Dermis microvascular lymphatic vessel endothelial cell (primary cell): ENCODE measurements around the gene TNS1. TPM values are rescaled to one million over a fixed set of nuclear protein-coding genes. Genes with fewer than 3 reads are reported as not detected.
A peak's percentile ranks its signal among the peaks of the same experiment; 100 is the strongest.

Source experiments
- DNase-seq, 2 donors: peaks; one replicate each; pipeline versions ENCODE4 v3.0.0 to v3.0.0-alpha.2; 2010; ENCODE audit warnings: low read depth in 2 of 2
- total RNA-seq: library from RNA; depleted of rRNA; stranded (reverse); fragments of >200 nt; gene quantifications from 2 replicates; pipeline ENCODE4 v1.2.1, GENCODE V29; 2014

The TNS1 gene
- total RNA-seq, 1 donor from 2014 or later: 21.1 TPM

DNA sequence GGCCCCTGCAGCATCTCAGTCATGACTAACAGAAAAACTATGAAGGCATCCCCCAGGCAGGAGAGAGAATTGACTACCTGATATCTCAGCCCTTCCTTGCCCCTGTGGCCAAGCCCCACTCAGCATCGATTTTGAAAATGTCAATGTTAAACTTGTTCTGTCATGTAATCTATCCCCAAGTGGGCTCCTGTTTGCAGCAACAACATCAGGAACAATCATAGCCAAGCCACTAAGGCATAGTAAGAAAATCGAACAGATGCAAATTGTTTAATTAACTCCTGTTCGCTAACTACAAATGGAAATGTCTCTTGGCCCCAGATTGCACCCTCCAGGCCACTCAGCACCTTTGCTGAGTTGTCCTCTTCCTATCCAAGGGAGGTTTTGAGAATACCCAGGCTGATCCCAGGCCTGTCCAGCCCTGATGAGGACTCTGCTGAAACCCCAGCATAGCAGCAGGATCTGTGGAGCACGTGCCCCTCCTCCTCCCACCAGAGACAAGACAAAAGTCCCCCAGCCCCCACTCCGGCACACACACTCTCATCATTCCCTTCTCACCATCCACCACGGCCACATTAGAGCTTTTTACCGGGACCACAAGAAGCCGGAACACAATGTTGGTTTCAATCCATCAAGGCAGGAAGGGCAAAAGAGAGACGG, 150.1 kb downstream of the TNS1 start:
- no peak for DNase-seq

DNA sequence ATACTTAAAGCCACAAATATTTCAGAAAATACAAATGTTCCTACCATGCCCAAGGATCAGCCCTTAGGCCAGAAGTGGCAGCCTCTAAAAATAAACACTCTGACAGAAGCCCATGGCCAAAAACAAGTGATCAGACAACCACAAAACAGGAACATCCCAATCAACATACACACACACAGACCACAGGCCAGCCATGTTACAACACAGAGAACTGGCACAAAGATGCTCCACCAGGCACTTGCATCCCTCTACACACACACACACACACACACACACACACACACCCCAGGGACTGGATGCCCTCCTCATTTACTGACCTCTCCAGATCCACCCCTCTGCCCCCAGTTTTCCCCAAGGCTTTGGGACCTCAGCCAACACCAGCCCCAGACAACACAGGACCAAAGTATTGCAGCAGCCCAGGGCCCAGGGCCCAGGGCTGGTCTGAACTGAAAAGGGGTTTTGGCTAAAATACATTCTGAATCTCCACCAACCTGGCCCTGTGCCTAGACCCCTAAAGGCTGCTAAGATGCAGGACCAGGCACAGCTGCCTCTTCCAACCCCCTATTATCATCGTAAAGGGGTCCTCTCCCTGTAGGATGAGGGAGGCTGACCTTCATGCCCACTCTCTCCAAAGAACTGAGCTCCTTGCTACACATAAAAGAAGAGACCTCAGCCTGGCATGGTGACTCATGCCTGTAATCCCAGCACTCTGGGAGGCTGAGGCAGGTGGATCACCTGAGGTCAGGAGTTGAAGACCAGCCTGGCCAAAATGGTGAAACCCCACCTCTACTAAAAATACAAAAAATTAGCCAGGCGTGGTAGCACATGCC, 151.4 kb downstream of the TNS1 start:
- DNase-seq: no peak

DNA sequence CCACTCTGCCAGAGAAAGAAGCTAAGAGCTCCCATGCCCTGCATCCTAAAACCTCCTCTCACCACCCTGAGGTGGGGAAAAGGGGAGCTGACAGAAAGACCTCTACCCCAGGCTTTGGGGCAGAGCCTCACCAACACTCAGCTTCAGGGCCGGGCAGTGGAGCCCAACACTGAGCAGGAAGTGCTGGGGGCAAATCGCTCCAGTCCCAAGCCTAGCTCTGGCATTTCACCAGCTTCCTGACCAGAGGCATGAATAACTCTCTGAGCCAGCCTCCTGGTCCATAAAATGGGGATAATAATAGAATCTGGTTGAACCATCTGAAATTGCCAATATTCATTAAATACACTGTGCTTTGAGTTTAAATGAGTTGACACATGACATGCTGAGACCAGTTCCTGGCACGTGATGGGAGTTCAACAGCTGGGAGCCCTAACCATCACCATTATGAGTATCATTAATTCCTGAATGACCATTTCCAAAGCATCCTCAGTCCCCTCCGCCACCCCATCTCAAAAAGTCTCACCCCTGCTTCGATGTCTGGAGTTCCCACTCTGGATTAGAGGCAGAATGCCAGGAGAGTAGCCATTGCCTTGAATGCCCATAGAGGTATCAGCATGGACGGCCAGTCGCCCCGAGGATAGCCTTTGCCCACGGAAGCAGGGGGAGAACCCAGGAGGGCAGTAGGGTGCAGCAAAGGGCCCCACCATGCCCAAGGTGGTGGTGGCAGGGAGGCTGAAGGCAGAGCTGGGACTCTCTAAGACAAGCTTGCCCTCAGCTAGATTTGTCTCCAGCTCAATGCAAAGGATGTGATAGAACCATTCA, 153.4 kb downstream of the TNS1 start:
- peak in 1 of 2 donors; percentile 56 for DNase-seq

DNA sequence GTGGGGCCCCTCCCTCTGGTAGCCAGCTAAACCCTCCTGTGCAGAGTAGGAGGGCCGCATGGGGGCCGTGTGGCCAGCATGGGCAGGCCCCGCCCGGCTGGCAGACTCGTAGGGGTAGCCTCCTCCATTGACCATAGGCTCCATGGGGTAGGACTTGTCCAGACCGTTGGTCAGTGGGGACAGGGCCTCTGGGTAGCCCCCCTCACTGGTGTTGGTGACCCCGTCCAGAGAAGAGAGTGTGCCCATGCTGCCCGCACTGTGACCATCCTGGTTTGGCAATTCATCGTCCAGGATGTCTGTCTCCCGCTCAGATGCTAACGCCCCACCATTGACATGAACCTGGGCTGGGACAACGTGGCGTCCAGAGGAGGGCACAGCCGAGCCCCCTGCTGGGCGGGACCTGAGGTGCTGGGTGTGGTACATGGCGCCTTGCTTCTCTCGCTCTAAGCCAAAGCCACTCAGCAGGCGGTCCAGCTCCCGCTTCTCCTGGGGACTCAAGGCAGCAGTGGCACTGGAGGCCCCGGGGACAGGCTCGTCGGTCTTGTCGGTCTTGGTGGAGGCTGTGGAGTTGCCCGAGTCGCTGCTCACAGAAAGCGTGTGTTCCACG, 154.3 kb downstream of the TNS1 start:
- no peak for DNase-seq

DNA sequence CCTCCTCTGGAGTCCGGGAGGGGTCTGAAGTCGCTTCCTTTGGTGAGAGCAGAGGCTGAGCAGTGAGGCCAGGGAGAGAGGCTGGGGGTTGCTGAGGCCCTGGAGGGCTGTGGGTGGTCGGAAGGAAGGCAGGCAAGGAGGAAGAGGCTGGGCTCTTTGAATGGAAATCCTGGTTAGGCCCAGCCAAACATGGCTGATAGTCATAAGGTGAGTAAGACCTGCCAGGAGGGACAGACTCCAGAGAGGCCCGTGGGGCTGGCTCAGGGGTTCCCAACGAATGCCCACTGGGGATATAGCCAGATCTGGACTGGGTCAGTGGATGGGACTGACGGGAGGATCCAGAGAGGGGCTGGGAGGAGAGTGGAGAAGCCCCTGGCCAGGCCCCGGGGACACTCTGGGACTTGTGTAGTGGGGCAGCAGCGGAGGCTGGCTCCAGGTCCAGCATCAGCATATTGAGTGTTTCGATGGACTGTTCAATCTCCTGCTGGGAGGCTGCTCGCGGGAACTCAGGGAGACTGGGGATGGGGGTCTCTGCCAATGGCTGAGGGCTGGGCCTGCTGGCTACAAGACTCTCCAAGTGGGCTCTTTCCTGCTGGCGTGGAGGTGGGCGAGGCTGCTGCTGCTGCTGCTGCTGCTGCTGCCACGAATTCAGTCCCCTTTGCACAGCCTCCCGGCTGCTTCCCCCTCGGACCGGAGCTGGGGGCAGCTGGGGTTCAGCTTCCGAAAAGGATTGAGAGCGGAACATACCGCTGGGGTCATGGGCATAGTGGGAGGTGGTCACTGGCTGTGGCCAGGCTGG, 155.0 kb downstream of the TNS1 start:
- DNase-seq: no peak

DNA sequence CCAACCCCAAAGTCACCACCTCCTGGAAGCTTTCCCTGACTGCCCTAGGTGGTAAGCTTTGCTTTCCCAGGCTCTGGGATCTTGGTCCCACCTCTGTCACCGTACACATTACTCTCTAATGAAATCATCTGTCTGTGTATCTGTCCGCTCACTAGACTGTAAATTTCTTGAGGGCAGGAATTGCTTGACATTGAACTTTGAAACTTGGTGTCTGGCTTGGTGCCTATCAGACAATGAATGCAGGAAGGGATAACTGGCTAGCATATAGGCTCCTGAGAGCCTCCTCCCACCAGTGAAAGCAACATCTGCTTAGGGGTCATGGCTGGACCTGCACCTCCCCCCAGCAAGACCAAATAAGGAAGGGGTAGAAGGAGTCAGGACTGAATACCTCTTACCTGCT, 155.7 kb downstream of the TNS1 start:
- no peak for DNase-seq

DNA sequence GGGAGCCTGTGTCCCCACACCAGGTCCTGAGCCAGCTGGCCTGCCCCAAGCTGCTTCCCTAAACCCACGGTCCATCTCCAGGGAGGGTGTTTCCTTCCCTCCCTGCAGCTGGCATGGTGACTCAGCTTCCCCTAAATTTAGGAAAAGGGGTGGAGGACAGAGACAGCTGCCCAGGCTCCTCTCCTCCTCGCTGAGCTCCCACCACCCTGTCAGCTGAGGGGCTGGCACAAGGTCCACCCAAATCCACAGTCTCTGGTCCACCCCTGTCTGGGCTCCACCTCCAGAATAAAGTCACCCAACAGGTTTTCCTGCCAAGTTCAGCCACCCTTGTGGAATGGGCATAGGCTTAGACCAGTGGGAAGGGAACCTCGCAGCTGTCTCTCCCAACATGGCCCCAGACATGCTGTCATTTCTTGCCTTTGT, 156.5 kb downstream of the TNS1 start:
- DNase-seq: no peak

DNA sequence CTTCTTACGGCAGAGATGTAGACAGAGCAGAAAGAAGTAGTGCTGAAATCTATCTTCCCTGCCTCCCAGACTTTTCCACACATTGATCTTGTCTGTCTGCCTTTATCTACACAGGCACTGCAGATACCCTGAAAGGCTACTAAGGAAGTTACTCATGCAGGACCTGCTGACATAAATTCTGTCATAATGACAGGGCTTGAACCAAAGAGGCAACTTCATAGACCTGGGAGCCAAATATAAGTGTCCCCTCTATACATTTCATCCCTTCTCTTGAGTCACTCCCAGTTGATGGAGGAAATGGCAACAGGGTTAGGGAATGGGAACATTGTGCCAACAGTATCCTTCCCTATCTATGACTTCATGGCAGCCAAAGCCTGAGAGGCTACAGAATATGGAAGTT, 157.5 kb downstream of the TNS1 start:
- DNase-seq: peak in 1 of 2 donors; percentile 22

DNA sequence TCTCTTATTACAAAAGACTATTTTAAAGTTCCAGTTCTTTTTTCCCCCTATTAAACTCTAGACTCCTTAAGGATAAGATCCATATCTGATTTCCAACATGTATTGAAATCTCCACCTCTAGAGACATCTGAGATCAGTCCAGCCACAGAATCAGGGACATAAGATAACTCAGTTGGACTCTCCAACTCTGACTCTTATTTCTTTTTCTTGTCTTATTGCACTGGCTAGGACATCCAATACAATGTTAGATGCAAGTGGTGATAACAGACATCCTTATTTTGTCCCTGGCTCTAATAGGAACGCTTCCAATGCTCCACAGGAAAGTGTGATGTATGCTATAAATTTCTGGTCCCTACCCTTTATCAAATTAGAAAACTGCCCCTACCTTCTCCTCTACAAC, 158.1 kb downstream of the TNS1 start:
- no peak for DNase-seq

DNA sequence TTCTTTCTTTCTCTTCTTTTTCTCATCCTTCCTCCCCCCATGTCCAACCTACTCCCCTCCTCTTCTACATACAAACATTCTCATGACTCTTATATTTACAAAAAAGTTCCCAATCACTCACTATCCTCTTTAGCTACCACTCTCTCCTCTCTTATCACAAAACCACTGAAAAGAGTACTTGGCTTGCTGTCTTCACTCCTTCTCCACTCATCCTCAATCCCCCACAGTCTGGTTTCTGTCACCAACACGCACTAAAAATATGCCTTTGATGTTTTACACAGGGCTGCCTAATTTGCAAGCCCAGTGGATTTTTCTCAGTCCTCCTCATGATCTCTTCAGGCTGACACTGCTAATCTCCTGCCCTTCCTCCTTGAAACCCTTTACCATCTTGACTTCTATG, 159.5 kb downstream of the TNS1 start:
- DNase-seq: no peak

DNA sequence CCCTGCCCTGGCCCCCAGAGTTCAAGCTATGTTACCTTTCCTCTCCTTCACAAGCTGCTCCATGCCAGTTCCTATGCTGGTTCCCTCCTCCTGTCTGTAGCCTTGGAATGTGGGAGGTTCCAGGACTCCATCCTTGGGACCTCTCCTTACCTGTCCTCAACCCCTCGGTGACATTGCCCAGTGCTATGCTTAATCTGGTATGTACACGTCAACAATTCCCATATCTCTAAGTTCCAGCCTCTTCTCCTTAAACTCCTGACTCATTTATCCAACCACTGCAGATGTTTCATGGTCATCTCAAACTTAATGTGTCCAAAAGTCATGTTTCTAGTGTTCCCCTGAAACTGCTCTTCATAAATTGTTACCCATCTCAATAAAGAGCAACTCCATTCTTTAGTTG, 160.8 kb downstream of the TNS1 start:
- no peak for DNase-seq

DNA sequence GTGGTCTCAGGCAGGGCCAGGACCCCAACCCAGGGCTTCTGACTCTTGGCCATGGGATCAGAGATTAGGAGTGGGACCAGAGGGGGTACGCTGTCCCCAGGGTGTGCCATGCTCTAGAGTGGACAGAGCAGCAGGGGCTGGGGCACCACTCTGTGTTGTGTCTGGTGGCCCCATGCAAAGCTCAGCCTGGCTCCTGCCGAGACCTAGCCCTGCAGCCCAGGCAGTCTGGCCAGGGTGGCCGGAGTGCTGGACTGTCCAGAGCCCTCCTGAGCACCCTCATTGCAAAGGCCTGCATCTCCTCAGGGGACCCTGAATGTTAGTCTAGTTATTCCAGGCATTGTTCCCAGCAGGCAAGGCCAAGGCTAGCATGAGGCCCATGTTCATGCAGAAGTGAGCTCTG, 162.3 kb downstream of the TNS1 start:
- no peak for DNase-seq

DNA sequence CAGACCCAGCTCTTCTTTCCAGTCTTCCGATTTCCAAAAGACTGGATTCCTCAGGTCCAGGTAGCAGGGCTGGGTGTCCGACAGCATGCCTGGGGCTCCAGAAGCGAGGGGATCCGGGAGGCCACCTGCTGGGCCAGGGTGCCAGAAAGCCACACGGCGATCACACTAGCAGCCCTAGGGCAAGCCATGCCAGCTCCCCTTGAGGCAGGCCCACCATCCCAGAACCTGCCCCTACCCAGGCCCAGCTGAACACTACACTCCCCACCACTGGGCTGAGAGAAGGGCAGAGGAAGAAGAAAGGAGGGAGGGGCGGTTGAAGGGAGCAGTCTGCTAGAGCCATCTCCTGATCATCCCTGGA, 163.1 kb downstream of the TNS1 start:
- no peak for DNase-seq

DNA sequence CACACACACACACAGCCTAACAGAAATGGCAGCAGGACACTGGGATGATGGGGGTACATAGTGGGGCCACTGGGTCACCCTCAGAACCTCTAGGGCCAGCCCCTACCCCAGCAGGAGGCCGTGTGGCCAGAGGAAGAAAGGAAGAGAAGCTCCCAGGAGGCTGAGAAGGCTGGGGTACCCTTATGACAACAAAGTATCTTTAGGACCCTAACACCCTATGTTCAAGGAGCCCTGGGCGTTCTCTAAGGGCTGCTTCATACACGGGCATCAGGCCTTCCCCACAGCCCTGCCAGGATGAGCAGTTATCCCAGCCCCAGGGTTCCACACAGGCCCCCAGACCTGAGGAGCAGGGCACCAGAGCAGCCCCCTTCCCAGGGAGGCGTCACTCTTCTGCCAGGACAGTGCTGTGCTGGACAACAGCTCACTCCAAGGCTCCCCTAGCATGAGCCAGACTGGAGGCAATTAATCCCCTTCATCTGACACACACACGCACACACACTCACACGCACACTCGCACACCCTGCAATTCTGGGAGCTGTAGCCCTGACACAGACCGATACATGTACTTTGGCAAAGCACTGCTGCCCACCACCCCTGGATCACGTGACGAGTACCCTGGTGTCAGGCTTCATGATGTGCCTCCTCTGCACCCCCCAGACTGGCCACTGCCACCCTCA, 163.6 kb downstream of the TNS1 start:
- no peak for DNase-seq

DNA sequence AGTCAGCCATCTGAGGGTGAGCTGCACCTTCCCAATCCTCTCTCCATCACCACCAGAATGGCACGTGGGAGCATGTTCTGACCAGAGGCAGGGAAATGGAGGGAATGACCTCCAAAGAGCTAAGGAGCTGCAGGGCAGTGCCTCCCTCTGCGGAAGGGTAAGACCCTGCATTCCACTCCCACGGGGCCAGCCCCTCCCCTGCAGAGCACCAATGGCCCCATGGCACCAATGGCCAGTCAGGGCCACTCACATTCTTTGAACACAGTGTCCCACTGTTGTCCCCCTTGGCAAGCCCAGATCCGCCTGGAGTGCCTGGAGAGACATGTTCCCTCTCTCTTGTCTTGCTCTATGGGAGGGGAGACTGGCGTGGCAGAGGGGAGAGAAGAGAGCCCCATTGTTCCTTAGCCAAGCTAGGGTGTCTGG, 164.4 kb downstream of the TNS1 start:
- no peak for DNase-seq

DNA sequence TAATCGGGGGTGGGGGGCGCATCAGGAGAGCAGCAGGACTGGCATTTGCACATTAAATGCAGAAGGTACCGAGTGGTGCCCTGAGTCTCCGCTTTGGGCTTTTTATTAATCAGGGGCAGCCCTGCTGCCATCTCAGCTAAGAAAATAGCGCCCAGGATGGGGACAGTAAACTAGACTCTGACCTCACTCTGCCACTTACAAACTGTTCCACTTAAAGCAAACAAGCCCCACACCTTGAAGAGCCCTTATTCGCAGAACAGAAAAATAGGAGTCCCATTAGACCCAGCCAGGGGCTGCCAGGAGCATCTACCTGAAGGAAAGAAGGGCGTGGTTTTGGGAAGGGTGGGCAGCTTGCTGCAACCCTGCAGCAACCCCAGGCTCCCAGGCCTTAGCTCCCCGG, 165.3 kb downstream of the TNS1 start:
- no peak for DNase-seq

DNA sequence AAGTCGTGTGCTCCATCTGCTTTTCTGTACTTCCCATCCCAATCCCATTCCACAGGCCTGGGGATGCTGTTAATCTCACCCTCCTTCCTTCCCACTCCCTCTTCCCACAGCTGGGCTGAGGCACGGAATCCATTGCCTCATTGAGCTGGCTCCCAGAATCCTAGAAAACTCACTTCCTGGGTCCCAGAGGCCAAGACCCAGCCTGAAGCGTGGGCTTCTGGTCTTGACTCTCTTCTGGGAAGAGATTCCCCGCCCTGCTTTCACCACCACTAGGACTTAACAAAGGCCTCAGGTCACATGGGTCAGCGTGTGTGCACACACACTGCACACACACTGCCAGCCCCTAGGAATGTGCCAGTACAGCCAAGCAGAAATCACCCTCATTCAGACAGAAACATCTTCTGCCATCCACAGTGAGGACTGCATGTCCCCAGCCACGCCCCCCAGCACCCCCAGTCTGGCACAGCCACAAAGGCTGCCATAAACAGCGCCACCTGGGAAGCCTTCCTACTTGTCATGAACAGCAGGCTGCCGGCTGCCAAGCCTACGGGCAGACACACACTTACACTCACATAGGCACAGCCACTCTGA, 165.8 kb downstream of the TNS1 start:
- DNase-seq: peak in 1 of 2 donors; percentile 19

DNA sequence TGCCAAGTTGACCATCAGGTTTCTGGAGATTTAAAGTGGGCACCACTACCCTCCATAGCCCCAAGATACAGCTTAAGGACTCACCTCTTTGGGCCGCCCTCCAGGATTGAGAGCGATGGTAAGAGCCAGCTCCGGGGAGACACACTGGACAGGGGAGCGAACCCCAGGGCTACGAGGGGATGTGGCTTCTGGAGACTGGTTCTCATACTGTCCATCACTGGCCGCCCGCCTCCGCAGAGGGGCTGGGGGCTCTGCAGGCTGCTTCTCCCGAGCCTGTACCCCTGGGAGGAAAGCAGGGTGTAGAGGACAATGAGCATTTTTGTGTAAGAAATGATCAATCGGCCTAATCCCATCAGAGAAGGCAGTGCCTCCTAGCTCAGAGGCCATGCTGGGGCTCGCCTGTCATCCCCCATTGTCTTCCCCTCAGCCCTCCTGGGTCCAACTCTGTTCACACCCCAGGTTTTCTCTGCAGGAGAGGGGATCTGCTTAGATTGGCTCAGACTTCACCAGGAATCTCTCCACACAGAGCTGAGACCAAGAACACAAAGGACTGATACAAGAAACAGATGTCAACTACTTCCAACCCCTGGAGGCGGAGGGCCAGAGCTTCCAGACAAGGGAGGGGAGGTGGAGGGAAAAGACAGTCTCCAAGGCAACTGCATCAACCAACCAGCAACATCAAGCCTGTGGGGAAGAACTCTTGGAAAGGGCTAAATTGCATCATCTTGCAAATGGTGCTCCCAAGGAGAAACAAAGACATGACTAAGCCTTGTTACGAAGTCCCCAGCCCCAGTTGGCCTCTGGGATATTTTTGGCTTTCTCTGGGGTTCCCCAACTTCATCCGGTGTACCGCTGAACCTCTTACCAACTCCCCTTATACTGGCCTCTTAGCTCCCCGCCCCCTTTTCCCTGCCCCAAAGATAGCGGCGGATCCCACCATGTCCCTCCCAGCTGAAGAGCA, 166.6 kb downstream of the TNS1 start:
- no peak for DNase-seq
